Vagina (tissue), 2 donors: Measurements from ENCODE around the gene GRK5. TPM values are rescaled to one million over a fixed set of nuclear protein-coding genes. Genes with fewer than 3 reads are reported as not detected.

Source experiments
- DNase-seq, 2 donors: peaks; one replicate each; pipeline ENCODE4 v3.0.0-alpha.2; 2017; ENCODE audit errors: extremely low spot score in 2 of 2
- H3K27ac ChIP-seq: fragments of 200-600 bp; sonication (generic); one replicate; pipeline ENCODE4 v1.5.1; 2019
- H3K27me3 ChIP-seq: fragments of 200-600 bp; sonication (generic); one replicate; pipeline ENCODE4 v1.5.1; 2019
- H3K36me3 ChIP-seq, 2 donors: fragments of 200-600 bp; sonication (generic); one replicate each; pipeline ENCODE4 v1.5.1; 2017 to 2019
- H3K4me1 ChIP-seq: fragments of 200-600 bp; sonication (generic); one replicate; pipeline ENCODE4 v1.5.1; 2019
- H3K4me3 ChIP-seq, 2 donors: fragments of 200-600 bp; sonication (generic); 1 replicate in 1 of 2; 2 replicates in 1 of 2; pipeline ENCODE4 v1.5.1; 2016 to 2019
- H3K9me3 ChIP-seq: fragments of 200-600 bp; sonication (generic); one replicate; pipeline ENCODE4 v1.5.1; 2019
- POLR2A ChIP-seq, 2 donors: fragments of 450-650 bp; IDR thresholded peaks; one replicate each; pipeline ENCODE4 v1.6.1; 2017; ENCODE audit warnings: antibody characterized with exemption in 2 of 2, mild to moderate bottlenecking in 2 of 2, moderate library complexity in 2 of 2
- POLR2AphosphoS5 ChIP-seq, 2 donors: sonication (generic); formaldehyde crosslinking; IDR thresholded peaks; one replicate each; pipeline ENCODE4 v1.9.0; 2017; ENCODE audit warnings: antibody characterized with exemption in 2 of 2, mild to moderate bottlenecking in 2 of 2, low read depth in 1 of 2; ENCODE audit not compliant: insufficient read depth in 1 of 2
- intact Hi-C: fragments of 100-400 bp; cut with DNase I; formaldehyde crosslinking; loops from one replicate; pipeline ENCODE4 v1.15.1; 2023
- total RNA-seq: library from RNA; depleted of rRNA; stranded (reverse); fragments of >200 nt; gene quantifications from one replicate; pipeline ENCODE4 v1.2.3, GENCODE V29; 2016
- TF ChIP-seq, protein P1 (sequence below), 3 experiments: fragments of 450-650 bp in 2 of 3; fragments of 200-600 bp in 1 of 3; sonication (generic) in 1 of 3; IDR thresholded peaks; one replicate each; pipeline ENCODE4 v1.5.1; 2017 to 2019; ENCODE audit warnings: antibody characterized with exemption in 3 of 3, mild to moderate bottlenecking in 2 of 3, moderate library complexity in 2 of 3

GRK5 gene
- total RNA-seq, 1 donor from 2014 or later: 16.5 TPM

DNA sequence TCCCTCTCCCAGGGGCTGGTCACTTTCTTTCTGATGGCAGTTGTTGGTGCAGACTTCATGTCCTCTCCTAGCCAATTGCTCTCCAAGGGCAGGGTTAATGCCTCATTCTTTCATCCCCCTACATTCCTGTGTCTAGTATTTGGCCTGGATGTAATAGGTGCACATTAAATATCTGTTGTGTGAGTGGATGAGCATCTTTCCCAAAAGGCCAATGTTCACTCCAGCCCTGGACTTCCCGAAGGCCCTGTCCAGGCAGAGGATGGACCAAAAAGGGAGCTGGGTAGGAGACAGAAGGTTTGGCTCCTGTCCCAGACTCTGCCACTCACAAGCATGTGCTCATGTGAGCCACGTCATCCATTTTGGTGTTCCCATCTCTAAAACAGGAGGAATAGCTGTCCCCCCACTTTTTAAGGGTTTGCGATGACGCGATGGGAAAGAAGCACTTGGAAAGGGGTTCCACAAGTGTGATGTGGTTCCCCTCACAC, 287.7 kb downstream of the GRK5 start:
- H3K27ac ChIP-seq: peak overlapping the region; percentile 84

DNA sequence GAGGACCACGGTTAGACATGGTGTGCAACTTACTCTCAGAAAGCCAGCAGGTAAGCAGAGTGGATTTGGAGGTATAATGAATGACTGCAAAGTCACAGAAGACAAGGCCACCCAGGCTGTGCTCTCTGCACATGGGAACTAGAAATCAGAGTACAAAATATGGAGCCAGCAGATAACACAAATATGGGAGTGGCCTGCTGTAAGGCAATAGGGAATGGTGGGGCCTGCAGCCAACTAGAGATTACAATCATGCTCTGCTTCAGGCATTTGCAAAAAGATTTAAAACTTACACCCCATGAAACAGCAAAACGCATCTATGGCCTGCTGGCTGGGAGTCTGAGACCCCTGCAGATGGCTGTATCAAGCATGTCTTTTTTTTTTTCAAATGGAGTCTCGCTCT, 288.2 kb downstream of the GRK5 start:
- intact Hi-C loops: no loop called here
- H3K27ac ChIP-seq: peak overlapping the region; percentile 84
- DNase-seq: no peak
- H3K9me3 ChIP-seq: no peaks in the 10 kb centered on the region
- H3K4me3 ChIP-seq: no peak overlapping the region
- H3K4me1 ChIP-seq: peaks cover 21% of the 10 kb centered on the region
- TF ChIP-seq POLR2A (IDR thresholded peaks at IDR 0.05): no peak
- TF ChIP-seq, protein P1, sequence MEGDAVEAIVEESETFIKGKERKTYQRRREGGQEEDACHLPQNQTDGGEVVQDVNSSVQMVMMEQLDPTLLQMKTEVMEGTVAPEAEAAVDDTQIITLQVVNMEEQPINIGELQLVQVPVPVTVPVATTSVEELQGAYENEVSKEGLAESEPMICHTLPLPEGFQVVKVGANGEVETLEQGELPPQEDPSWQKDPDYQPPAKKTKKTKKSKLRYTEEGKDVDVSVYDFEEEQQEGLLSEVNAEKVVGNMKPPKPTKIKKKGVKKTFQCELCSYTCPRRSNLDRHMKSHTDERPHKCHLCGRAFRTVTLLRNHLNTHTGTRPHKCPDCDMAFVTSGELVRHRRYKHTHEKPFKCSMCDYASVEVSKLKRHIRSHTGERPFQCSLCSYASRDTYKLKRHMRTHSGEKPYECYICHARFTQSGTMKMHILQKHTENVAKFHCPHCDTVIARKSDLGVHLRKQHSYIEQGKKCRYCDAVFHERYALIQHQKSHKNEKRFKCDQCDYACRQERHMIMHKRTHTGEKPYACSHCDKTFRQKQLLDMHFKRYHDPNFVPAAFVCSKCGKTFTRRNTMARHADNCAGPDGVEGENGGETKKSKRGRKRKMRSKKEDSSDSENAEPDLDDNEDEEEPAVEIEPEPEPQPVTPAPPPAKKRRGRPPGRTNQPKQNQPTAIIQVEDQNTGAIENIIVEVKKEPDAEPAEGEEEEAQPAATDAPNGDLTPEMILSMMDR (IDR thresholded peaks at IDR 0.05): no peak
- no peak for TF ChIP-seq POLR2AphosphoS5 (IDR thresholded peaks at IDR 0.05; ENCODE audit: insufficient read depth in 1 of 2, low read depth in 1 of 2)
- no peaks in the 10 kb centered on the region for H3K27me3 ChIP-seq
- H3K36me3 ChIP-seq: no peaks in the 10 kb centered on the region

More for the DNA sequence above, 287.7 kb downstream of the GRK5 start:
- Histone ChIP-seq H3K27me3 (no peaks in the 10 kb centered on the region), H3K9me3 (no peaks in the 10 kb centered on the region), H3K4me1 (peaks cover 22% of the 10 kb centered on the region), H3K4me3 (no peak overlapping the region), H3K36me3 (no peaks in the 10 kb centered on the region)
- TF ChIP-seq, protein P1 (IDR thresholded peaks at IDR 0.05): no peak
- no peak for TF ChIP-seq POLR2A (IDR thresholded peaks at IDR 0.05)
- no peak for TF ChIP-seq POLR2AphosphoS5 (IDR thresholded peaks at IDR 0.05; ENCODE audit: insufficient read depth in 1 of 2, low read depth in 1 of 2)
- intact Hi-C loops: no loop called here
- no peak for DNase-seq

DNA sequence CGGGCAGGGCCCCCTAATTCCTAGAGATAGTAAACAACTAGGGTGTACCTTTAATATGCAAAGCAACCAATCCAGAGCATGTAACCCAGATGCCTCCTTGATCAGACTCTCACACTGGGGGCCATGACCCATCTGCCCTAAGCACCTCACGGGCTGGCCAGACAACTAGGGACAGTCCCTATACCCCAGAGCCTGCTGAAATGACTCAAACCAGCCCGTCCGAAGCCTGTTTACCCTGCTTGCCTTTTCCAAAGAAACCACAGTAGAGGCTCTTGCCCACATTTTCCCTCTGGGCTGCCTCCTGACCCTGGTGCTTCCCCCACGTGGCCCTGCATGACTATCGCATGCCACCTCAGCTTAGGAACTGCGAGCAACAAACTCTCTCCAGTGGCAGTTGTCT, 288.9 kb downstream of the GRK5 start:
- H3K36me3 ChIP-seq: no peaks in the 10 kb centered on the region
- TF ChIP-seq POLR2A (IDR thresholded peaks at IDR 0.05) (no peak), POLR2AphosphoS5 (IDR thresholded peaks at IDR 0.05; ENCODE audit: insufficient read depth in 1 of 2, low read depth in 1 of 2) (no peak)
- TF ChIP-seq, protein P1 (IDR thresholded peaks at IDR 0.05): no peak
- H3K27ac ChIP-seq: peak overlapping the region; percentile 84
- peaks cover 21% of the 10 kb centered on the region for H3K4me1 ChIP-seq
- no peaks in the 10 kb centered on the region for H3K27me3 ChIP-seq
- intact Hi-C loops: no loop called here
- no peak for DNase-seq
- H3K4me3 ChIP-seq: no peak overlapping the region
- H3K9me3 ChIP-seq: no peaks in the 10 kb centered on the region

DNA sequence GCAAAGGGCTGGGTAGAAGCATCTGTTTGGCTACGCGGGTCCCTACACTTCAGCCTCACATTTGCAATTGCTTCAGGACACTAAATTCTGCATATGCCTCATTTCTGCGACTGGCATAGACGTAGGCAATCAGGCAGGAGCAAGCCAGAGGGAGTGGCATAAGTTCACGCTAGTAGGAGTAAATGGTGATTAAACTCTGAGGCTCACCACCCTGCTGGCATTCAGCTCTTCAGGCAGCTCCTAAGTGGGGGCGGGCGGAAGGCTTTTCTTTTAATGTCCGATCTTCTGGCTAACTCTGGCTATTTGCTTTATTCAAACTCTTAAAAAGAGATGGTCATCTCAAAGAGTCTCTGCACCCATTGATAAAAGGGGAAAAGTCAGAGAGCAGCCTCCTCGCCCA, 289.9 kb downstream of the GRK5 start:
- no peak overlapping the region for H3K27ac ChIP-seq
- no peak for DNase-seq
- no peak overlapping the region for H3K4me3 ChIP-seq
- intact Hi-C loops: no loop called here
- no peaks in the 10 kb centered on the region for H3K36me3 ChIP-seq
- no peaks in the 10 kb centered on the region for H3K9me3 ChIP-seq
- H3K4me1 ChIP-seq: peaks cover 21% of the 10 kb centered on the region
- no peaks in the 10 kb centered on the region for H3K27me3 ChIP-seq
- TF ChIP-seq, protein P1 (IDR thresholded peaks at IDR 0.05): no peak
- no peak for TF ChIP-seq POLR2AphosphoS5 (IDR thresholded peaks at IDR 0.05; ENCODE audit: insufficient read depth in 1 of 2, low read depth in 1 of 2)
- TF ChIP-seq POLR2A (IDR thresholded peaks at IDR 0.05): no peak

DNA sequence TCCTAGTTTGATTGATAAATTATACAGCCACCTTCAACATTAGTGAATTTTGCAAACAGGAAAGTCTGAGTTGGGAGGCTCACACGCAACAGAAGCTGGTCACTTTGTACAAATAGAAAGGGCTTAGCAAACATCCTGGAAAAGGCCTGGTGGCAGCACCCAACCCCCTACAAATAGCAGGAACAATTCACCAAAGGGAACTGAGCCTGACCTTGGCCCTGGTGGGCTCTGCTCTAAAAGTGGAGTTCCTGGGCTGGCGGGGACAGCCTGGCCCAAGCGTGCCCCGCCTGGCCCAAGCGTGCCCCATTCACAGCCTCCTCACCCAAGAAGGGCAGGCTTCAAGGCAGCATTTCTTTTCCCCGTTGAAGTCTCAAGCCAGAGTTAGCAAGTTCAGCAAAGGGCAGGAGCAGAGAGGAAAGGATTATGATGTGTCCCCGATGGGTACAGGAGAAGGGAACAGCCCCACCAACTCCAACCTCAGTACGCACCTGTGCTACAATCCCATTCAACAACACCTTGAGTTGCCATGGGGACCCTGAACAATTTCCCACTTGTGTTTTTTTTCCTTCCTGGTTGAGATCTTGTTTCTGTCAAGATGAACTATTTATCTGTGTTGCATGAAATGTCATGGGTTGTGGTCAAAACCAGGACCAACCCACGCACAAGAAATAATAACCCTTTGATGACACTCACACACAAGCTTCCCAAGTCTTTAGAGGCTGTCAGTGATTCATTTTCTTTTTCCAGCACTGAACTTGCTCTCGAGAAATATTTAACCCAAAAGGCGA, 291.7 kb downstream of the GRK5 start:
- Histone ChIP-seq H3K36me3 (no peaks in the 10 kb centered on the region), H3K9me3 (no peaks in the 10 kb centered on the region), H3K27me3 (no peaks in the 10 kb centered on the region), H3K27ac (peak overlapping the region; percentile 22), H3K4me3 (no peak overlapping the region), H3K4me1 (peaks cover 18% of the 10 kb centered on the region)
- DNase-seq: no peak
- TF ChIP-seq POLR2AphosphoS5 (IDR thresholded peaks at IDR 0.05; ENCODE audit: insufficient read depth in 1 of 2, low read depth in 1 of 2) (no peak), POLR2A (IDR thresholded peaks at IDR 0.05) (no peak)
- TF ChIP-seq, protein P1 (IDR thresholded peaks at IDR 0.05): no peak
- intact Hi-C loops: no loop called here
